H9 (cell line): ENCODE data around the gene JAK2. TPM values are rescaled to one million over a fixed set of nuclear protein-coding genes. Genes with fewer than 3 reads are reported as not detected.

ENCODE experiments used
- DNase-seq: peaks from one replicate; pipeline ENCODE4 v3.0.0-alpha.2; 2017
- H2AFZ ChIP-seq: one replicate; pipeline ENCODE4 v1.6.1; 2013; ENCODE audit warnings: mild to moderate bottlenecking, low read length, control low read depth, moderate library complexity
- H2AK5ac ChIP-seq: 2 replicates; pipeline ENCODE4 v1.6.1; 2013; ENCODE audit warnings: low read length, control low read depth, mixed read lengths; ENCODE audit not compliant: insufficient read length
- H2BK120ac ChIP-seq: one replicate; pipeline ENCODE4 v1.6.1; 2013; ENCODE audit warnings: low read depth, mild to moderate bottlenecking, low read length, control low read depth, inconsistent platforms; ENCODE audit not compliant: poor library complexity, severe bottlenecking
- H2BK12ac ChIP-seq: 2 replicates; pipeline ENCODE4 v1.6.1; 2013; ENCODE audit warnings: low read length, control low read depth, mixed read lengths, low read depth; ENCODE audit not compliant: insufficient read length
- H2BK15ac ChIP-seq: 2 replicates; pipeline ENCODE4 v1.6.1; 2013; ENCODE audit warnings: low read depth, low read length, control low read depth
- H2BK20ac ChIP-seq: one replicate; pipeline ENCODE4 v1.6.1; 2013; ENCODE audit warnings: low read depth, mild to moderate bottlenecking, low read length, control low read depth, inconsistent platforms; ENCODE audit not compliant: poor library complexity, severe bottlenecking
- H2BK5ac ChIP-seq: 2 replicates; pipeline ENCODE4 v1.6.1; 2013; ENCODE audit warnings: low read length, control low read depth, mixed read lengths; ENCODE audit not compliant: insufficient read length
- H3K14ac ChIP-seq: 2 replicates; pipeline ENCODE4 v1.6.1; 2013; ENCODE audit warnings: low read length, control low read depth; ENCODE audit not compliant: insufficient read depth
- H3K18ac ChIP-seq: 2 replicates; pipeline ENCODE4 v1.6.1; 2013; ENCODE audit warnings: low read depth, mild to moderate bottlenecking, mixed read lengths, low read length, control low read depth; ENCODE audit not compliant: insufficient read length
- H3K23ac ChIP-seq: 2 replicates; pipeline ENCODE4 v1.6.1; 2013; ENCODE audit warnings: low read length, control low read depth, mixed read lengths, low read depth; ENCODE audit not compliant: insufficient read length
- H3K23me2 ChIP-seq: 2 replicates; pipeline ENCODE4 v1.6.1; 2013; ENCODE audit warnings: low read depth, mild to moderate bottlenecking, mixed read lengths, low read length, control low read depth; ENCODE audit not compliant: insufficient read length, poor library complexity, severe bottlenecking
- H3K27ac ChIP-seq: 2 replicates; pipeline ENCODE4 v1.5.1; 2013; ENCODE audit warnings: low read length, control low read depth, mixed read lengths, low read depth; ENCODE audit not compliant: insufficient read length
- H3K27me3 ChIP-seq: 2 replicates; pipeline ENCODE4 v1.6.1; 2013; ENCODE audit warnings: low read length, control low read depth, inconsistent platforms; ENCODE audit not compliant: insufficient read depth
- H3K4ac ChIP-seq: 2 replicates; pipeline ENCODE4 v1.6.1; 2013; ENCODE audit warnings: low read depth, mild to moderate bottlenecking, control low read depth, inconsistent platforms, low read length, moderate library complexity
- H3K4me1 ChIP-seq: 2 replicates; pipeline ENCODE4 v1.6.1; 2013; ENCODE audit warnings: low read length, control low read depth, inconsistent platforms; ENCODE audit not compliant: insufficient read depth
- H3K4me2 ChIP-seq: 2 replicates; pipeline ENCODE4 v1.6.1; 2013; ENCODE audit warnings: low read length, control low read depth, mixed read lengths; ENCODE audit not compliant: insufficient read length, insufficient read depth
- H3K56ac ChIP-seq: 2 replicates; pipeline ENCODE4 v1.6.1; 2013; ENCODE audit warnings: low read depth, mild to moderate bottlenecking, mixed read lengths, low read length, control low read depth; ENCODE audit not compliant: insufficient read length
- H3K79me1 ChIP-seq: 2 replicates; pipeline ENCODE4 v1.6.1; 2013; ENCODE audit warnings: low read depth, mild to moderate bottlenecking, moderate library complexity, low read length, control low read depth, inconsistent platforms; ENCODE audit not compliant: insufficient read depth, poor library complexity, severe bottlenecking
- H3K79me2 ChIP-seq: 2 replicates; pipeline ENCODE4 v1.6.1; 2013; ENCODE audit warnings: low read length, control low read depth, inconsistent platforms; ENCODE audit not compliant: insufficient read depth
- H3K9ac ChIP-seq: 2 replicates; pipeline ENCODE4 v1.6.1; 2013; ENCODE audit warnings: low read length, control low read depth, mixed read lengths; ENCODE audit not compliant: insufficient read length; ENCODE audit errors: extremely low read depth
- H3K9me3 ChIP-seq: one replicate; pipeline ENCODE4 v1.6.1; 2013; ENCODE audit warnings: low read depth, low read length, inconsistent platforms; ENCODE audit not compliant: control insufficient read depth
- H3T11ph ChIP-seq: one replicate; pipeline ENCODE4 v1.6.1; 2013; ENCODE audit warnings: mild to moderate bottlenecking, low read length, control low read depth, inconsistent platforms
- H4K20me1 ChIP-seq: one replicate; pipeline ENCODE4 v1.6.1; 2013; ENCODE audit not compliant: control insufficient read depth, insufficient read length, insufficient read depth
- H4K5ac ChIP-seq: 2 replicates; pipeline ENCODE4 v1.6.1; 2013; ENCODE audit warnings: low read depth, mild to moderate bottlenecking, mixed read lengths, low read length, control low read depth; ENCODE audit not compliant: insufficient read length
- H4K8ac ChIP-seq: replicated peaks from 2 replicates; pipeline ENCODE4 v1.6.1; 2013; ENCODE audit warnings: low read length, control low read depth, mixed read lengths, low read depth; ENCODE audit not compliant: insufficient read length
- H4K91ac ChIP-seq: 2 replicates; pipeline ENCODE4 v1.6.1; 2013; ENCODE audit warnings: low read depth, mild to moderate bottlenecking, moderate library complexity, mixed read lengths, low read length, control low read depth; ENCODE audit not compliant: insufficient read length
- H3K27ac Mint-ChIP-seq, 3 experiments: 2 replicates in 2 of 3; 3 replicates in 1 of 3; pipeline ENCODE4 v1.8.0; 2020 to 2021; ENCODE audit warnings: mixed read lengths in 3 of 3, mild to moderate bottlenecking in 1 of 3, moderate library complexity in 1 of 3
- H3K27me3 Mint-ChIP-seq: 2 replicates; pipeline ENCODE4 v1.8.0; 2021; ENCODE audit warnings: low read depth, mild to moderate bottlenecking, moderate library complexity, mixed read lengths
- H3K36me3 Mint-ChIP-seq, 3 experiments: 2 replicates in 2 of 3; 3 replicates in 1 of 3; pipeline ENCODE4 v1.8.0; 2020 to 2021; ENCODE audit warnings: low read depth in 3 of 3, mixed read lengths in 3 of 3; ENCODE audit not compliant: insufficient read depth in 1 of 3
- H3K4me1 Mint-ChIP-seq, 2 experiments: 2 replicates each; pipeline ENCODE4 v1.8.0; 2020; ENCODE audit warnings: mixed read lengths in 2 of 2
- H3K4me3 Mint-ChIP-seq, 2 experiments: 2 replicates in 1 of 2; 3 replicates in 1 of 2; pipeline ENCODE4 v1.8.0; 2020 to 2021; ENCODE audit warnings: mild to moderate bottlenecking in 2 of 2, mixed read lengths in 2 of 2, moderate library complexity in 1 of 2
- H3K9me3 Mint-ChIP-seq, 2 experiments: 2 replicates in 1 of 2; 3 replicates in 1 of 2; pipeline ENCODE4 v1.8.0; 2020; ENCODE audit warnings: mild to moderate bottlenecking in 2 of 2, mixed read lengths in 2 of 2, moderate library complexity in 1 of 2
- CTCF ChIP-seq: fragments of 200-600 bp; sonication (generic); conservative IDR thresholded peaks from 3 replicates; pipeline ENCODE4 v1.8.0; 2021; ENCODE audit warnings: antibody characterized with exemption, mild to moderate bottlenecking
- WGBS: extraction: QIAGEN DNeasy Blood & Tissue Kit; methylation state at CpG from one replicate; pipeline ENCODE4 v1.1.7; 2013; ENCODE audit warnings: missing lambda C conversion rate, low lambda C conversion rate, mixed read lengths; ENCODE audit not compliant: insufficient read length; ENCODE audit errors: extremely low coverage; 5-methylcytosine and 5-hydroxymethylcytosine counted together
- total RNA-seq: library from RNA; stranded (reverse); gene quantifications from 2 replicates; pipeline ENCODE4 v1.2.1, GENCODE V29; 2021

The JAK2 gene
- total RNA-seq, 1 experiment from 2014 or later: 3.4 TPM

- H3K4ac ChIP-seq: no peak overlapping the region
- no peak overlapping the region for H3K4me3 Mint-ChIP-seq
- H3K27ac ChIP-seq: no peak overlapping the region
- no peaks in the 10 kb centered on the region for H3K27me3 ChIP-seq
- H3K23me2 ChIP-seq: no peaks in the 10 kb centered on the region
- H3K9ac ChIP-seq: no peak overlapping the region
- H2BK20ac ChIP-seq: no peak overlapping the region
- H4K91ac ChIP-seq: no peak overlapping the region
- no peak overlapping the region for H2BK15ac ChIP-seq
- no peak overlapping the region for H2BK120ac ChIP-seq
- H3K4me2 ChIP-seq: no peak overlapping the region
- H2BK12ac ChIP-seq: no peak overlapping the region
- no peaks in the 10 kb centered on the region for H4K20me1 ChIP-seq
- H3K27me3 Mint-ChIP-seq: 0 out of 2 replicates have a peak, but pooled peaks cover 1% of the 10 kb centered on the region
- peaks cover 2 to 7% of the 10 kb centered on the region in 2 experiments; a peak in 2 of 4 replicates for H3K4me1 Mint-ChIP-seq
- no peak overlapping the region for H2AK5ac ChIP-seq
- H3K9me3 ChIP-seq: no peaks in the 10 kb centered on the region
- no peak overlapping the region for H3K56ac ChIP-seq
- peaks cover 3 to 20% of the 10 kb centered on the region in 2 experiments; a peak in 4 of 5 replicates for H3K9me3 Mint-ChIP-seq
- no peak overlapping the region for H2BK5ac ChIP-seq
- no peak overlapping the region for H4K5ac ChIP-seq
- H3K18ac ChIP-seq: no peak overlapping the region
- no peak for TF ChIP-seq CTCF
- H3K36me3 Mint-ChIP-seq: peaks cover 4 to 16% (median 8%) of the 10 kb centered on the region in 3 experiments; a peak in 5 of 7 replicates
- no peaks in the 10 kb centered on the region for H3K79me2 ChIP-seq
- H3K23ac ChIP-seq: no peak overlapping the region
- no peak overlapping the region for H3T11ph ChIP-seq
- no peak overlapping the region for H2AFZ ChIP-seq
- H3K27ac Mint-ChIP-seq: no peak overlapping the region
- no peak overlapping the region for H4K8ac ChIP-seq
- no CpG with 5 or more reads among the region's 7 CpGs for WGBS
- no peaks in the 10 kb centered on the region for H3K4me1 ChIP-seq
- no peaks in the 10 kb centered on the region for H3K79me1 ChIP-seq
- no peak for DNase-seq
- no peak overlapping the region for H3K14ac ChIP-seq
Observed at GRCh38 chr9:5144217-5144616, 159.1 kb downstream of the JAK2 start.
